Ishikawa (cell line): ENCODE measurements around the gene MAML2.

Experiments used
- CEBPB ChIP-seq: IDR thresholded peaks from 2 replicates; pipeline ENCODE4 v1.6.1; 2012
- CREB1 ChIP-seq: IDR thresholded peaks from 2 replicates; pipeline ENCODE4 v1.6.1; 2012; ENCODE audit warnings: low read depth
- EGR1 ChIP-seq: IDR thresholded peaks from 2 replicates; pipeline ENCODE4 v1.6.1; 2012
- EP300 ChIP-seq: IDR thresholded peaks from 2 replicates; pipeline ENCODE4 v1.6.1; 2012; ENCODE audit warnings: borderline replicate concordance
- FOXM1 ChIP-seq: IDR thresholded peaks from 2 replicates; pipeline ENCODE4 v1.6.1; 2012; ENCODE audit warnings: low read depth, borderline replicate concordance
- NFIC ChIP-seq: IDR thresholded peaks from 2 replicates; pipeline ENCODE4 v1.6.1; 2012
- RAD21 ChIP-seq: IDR thresholded peaks from 2 replicates; pipeline ENCODE4 v1.6.1; 2012; ENCODE audit warnings: low read depth
- REST ChIP-seq: IDR thresholded peaks from 2 replicates; pipeline ENCODE4 v1.6.1; 2012; ENCODE audit warnings: low read depth, mild to moderate bottlenecking
- TAF1 ChIP-seq: IDR thresholded peaks from 2 replicates; pipeline ENCODE4 v1.6.1; 2012; ENCODE audit warnings: low read depth, mild to moderate bottlenecking
- TCF12 ChIP-seq: IDR thresholded peaks from 2 replicates; pipeline ENCODE4 v1.6.1; 2012; ENCODE audit warnings: low read depth
- TEAD4 ChIP-seq: IDR thresholded peaks from 2 replicates; pipeline ENCODE4 v1.6.1; 2012
- YY1 ChIP-seq: IDR thresholded peaks from 2 replicates; pipeline ENCODE4 v1.6.1; 2012; ENCODE audit warnings: low read depth
- ZBTB7A ChIP-seq: IDR thresholded peaks from 2 replicates; pipeline ENCODE4 v1.6.1; 2012; ENCODE audit warnings: low read depth
- TF ChIP-seq, protein P1 (sequence below): IDR thresholded peaks from 2 replicates; pipeline ENCODE4 v1.6.1; 2012
- TF ChIP-seq, protein P2 (sequence below): IDR thresholded peaks from 2 replicates; pipeline ENCODE4 v1.6.1; 2012

MAML2 gene

DNA sequence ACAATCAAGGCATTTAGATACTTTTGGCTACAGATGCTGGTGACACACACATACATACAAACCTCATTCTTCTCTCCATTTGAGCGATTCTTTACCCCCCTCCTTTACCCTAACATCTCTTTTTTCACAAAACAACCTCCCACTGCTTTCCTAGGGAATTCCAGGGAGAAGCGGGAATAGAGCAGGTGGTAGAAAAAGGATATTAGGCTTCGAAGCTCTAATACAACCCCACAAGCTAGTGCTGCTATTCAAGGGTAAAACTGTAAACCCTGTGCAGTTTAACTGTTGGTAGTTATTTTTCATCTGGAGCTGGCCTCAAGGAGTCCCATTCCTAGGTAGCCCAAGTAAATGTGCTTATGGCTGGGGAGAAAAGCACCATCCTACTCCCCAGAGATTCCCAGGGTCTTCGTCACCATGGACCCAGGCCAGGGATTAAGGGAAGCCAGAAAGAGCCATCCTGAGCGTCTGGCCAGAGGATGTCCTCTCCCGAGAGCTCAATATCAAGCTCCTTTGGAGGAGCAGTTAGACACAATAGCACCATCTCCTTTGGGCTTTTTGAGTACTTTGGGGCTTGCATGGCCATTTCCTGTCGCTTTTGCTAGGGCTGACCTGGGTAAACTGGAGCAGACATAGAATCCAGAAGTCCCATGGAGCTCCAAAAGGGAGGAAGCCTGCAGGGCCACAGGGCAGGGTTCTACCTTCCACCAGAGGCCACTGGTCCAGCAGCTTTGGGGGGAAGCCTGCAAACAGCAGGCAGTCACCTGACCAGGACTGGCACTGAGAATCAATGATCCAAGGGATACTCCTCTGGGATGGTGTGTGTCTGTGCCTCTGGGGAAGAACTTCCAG is 3.1 kb downstream of the MAML2 start:
- no peak for TF ChIP-seq TEAD4
- TF ChIP-seq, protein P1, sequence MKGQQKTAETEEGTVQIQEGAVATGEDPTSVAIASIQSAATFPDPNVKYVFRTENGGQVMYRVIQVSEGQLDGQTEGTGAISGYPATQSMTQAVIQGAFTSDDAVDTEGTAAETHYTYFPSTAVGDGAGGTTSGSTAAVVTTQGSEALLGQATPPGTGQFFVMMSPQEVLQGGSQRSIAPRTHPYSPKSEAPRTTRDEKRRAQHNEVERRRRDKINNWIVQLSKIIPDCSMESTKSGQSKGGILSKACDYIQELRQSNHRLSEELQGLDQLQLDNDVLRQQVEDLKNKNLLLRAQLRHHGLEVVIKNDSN: peak; percentile 36; the same call in 1 of the 2 replicates

DNA sequence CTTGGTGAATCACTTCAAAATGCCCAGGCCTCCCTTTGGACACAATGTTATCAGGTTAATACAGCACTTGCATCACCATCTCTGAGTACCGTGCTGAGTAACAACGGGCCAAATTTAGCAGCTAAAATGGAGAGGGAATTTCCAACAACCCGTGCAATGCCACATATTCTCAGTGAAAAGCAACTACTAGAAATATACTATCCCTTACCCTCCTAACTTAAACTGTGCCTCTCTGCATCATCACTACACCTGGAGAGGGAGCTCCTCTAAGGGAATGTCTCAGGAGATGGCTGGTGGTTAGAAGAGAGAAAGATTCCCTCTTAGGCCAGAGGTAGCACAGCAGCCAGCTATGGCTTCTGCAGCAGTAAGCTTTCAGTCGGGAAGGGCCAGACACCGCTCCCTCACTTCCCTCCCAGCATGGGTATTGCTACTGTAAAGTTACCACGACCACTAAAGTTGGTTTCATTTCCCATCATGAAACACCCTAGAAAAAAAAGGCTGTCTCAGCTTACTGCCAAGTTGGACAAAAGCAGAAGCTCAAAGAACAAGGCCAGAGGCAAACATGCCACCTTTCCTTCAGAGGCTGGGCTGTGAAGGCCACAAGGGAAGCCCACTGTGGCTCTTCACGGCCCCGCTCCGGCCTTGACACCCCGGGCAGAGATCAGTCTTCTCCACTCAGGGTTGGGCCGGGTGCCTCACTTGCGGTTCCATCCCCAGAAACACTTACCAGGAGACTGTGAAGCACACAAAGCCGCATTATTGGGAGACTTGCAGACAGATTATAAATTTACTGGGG is 3.9 kb downstream of the MAML2 start:
- TF ChIP-seq TEAD4 (no peak), CREB1 (no peak), RAD21 (no peak), NFIC (no peak), EP300 (no peak), TCF12 (no peak), REST (no peak), TAF1 (no peak), EGR1 (no peak), FOXM1 (no peak)
- TF ChIP-seq, protein P1: no peak
- TF ChIP-seq, protein P2, sequence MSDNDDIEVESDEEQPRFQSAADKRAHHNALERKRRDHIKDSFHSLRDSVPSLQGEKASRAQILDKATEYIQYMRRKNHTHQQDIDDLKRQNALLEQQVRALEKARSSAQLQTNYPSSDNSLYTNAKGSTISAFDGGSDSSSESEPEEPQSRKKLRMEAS: no peak

DNA sequence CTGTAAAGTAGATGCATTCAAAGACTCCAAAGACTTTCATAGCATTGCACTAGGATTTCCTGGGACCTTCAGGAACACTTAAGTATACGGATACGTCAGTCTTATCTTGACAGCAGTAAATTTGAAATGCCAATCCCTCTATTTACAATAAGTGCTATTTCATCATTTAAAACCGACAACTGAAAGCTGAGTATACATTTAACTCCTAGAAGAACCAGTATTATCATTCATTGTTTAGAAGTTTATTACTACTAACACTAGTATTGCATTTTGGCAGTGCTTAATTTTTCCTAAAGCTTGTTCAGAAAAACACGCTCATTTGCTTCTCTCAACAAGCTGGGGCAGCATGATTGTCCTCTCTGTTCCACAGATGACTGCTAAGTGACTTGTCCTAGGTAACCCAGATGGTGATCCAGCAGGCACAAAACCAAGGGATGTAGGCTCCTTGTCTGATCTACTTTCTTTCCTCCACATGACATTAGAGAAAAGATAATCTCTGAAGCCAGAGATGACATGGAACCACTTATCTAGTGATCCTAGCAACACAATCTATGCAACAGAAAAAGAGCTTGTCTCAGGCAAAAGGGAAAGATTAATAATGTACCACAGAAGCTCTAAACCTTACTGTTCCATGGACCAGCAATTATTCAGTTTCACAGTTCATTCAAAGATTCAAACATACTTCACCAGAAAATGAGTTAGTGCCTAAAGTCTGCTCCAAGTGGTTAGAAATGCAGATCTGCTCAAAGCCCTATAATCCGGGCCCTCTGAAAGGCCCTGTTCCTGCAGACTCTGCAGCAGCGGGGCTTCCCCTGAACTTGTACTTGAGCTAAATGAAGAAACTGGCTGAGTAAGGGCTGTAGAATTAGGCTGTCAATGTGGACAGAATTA is 5.2 kb downstream of the MAML2 start:
- TF ChIP-seq, protein P2: no peak
- TF ChIP-seq EGR1: no peak
- TF ChIP-seq TAF1: no peak
- TF ChIP-seq RAD21: no peak
- TF ChIP-seq TCF12: no peak
- no peak for TF ChIP-seq CEBPB
- TF ChIP-seq EP300: no peak
- TF ChIP-seq CREB1: no peak
- TF ChIP-seq ZBTB7A: no peak
- TF ChIP-seq FOXM1: no peak

DNA sequence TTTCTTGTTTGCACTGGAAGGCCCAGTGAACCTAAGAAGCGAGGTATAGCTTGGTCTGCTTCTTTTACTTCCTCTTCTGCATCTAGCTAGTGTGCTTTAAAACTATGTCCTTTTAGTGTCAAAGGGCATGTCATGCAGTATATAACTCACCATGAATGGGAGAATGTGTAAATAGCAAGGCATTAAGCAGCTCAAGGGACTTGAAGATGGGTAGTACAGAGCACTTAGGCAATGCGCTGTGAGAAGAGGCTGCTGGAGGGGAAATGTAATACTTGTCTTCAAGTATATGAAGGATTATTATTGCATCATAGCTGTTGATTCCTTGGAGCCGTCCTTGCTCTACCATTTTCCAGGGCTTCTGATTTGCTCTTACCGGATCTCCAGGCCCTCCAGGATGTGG is 7.6 kb downstream of the MAML2 start:
- TF ChIP-seq CREB1 (no peak), EP300 (no peak), YY1 (no peak), CEBPB (no peak)

DNA sequence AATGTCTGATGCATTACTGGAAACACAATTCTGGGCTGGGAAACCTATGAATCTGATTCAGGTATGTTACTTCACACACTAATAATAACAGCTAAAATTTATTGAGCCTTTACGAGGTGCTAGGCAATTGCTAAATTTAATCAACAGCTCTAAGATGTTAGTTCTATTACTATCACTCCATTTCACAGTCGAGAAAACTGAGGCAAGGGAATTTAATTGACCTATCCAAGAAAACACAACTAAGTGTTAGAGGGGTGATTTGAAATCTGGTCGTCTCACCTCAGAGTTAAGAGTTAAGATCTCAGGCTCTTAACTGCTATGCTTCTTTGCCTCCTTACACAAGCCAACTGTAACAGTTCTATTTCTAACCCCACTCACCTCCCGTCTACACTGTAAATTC is 8.8 kb downstream of the MAML2 start:
- TF ChIP-seq NFIC: no peak
- no peak for TF ChIP-seq TCF12
- TF ChIP-seq, protein P1: no peak
- no peak for TF ChIP-seq YY1
- no peak for TF ChIP-seq CEBPB
- no peak for TF ChIP-seq RAD21
- TF ChIP-seq, protein P2: no peak
- TF ChIP-seq EGR1: no peak
- no peak for TF ChIP-seq ZBTB7A
- no peak for TF ChIP-seq TAF1
- no peak for TF ChIP-seq CREB1
- TF ChIP-seq EP300: no peak
- no peak for TF ChIP-seq FOXM1
- no peak for TF ChIP-seq REST
- TF ChIP-seq TEAD4: no peak
